HepG2 (cell line): ENCODE results near the gene ASH1L. TPM values are rescaled to one million over a fixed set of nuclear protein-coding genes. Genes with fewer than 3 reads are reported as not detected.

Experiments
- AGO1 ChIP-seq: fragments of 200-400 bp; formaldehyde crosslinking; IDR thresholded peaks from 2 replicates; pipeline ENCODE4 v1.6.1; 2017; ENCODE audit warnings: mild to moderate bottlenecking, low read depth, low read length, moderate library complexity; ENCODE audit not compliant: poor library complexity, severe bottlenecking
- ATF4 ChIP-seq, 2 experiments: fragments of 450-650 bp in 1 of 2; sonication (generic) in 1 of 2; formaldehyde crosslinking; IDR thresholded peaks; 2 replicates each; pipeline versions ENCODE4 v1.5.0 to v1.8.0; 2020 to 2022; ENCODE audit warnings: mild to moderate bottlenecking in 1 of 2, missing genetic modification reagents in 1 of 2
- BCL3 ChIP-seq: sonication (generic); formaldehyde crosslinking; IDR thresholded peaks from 2 replicates; pipeline ENCODE4 v1.5.1; 2020; ENCODE audit warnings: mild to moderate bottlenecking, missing genetic modification reagents, moderate library complexity
- CBFB ChIP-seq: sonication (generic); formaldehyde crosslinking; IDR thresholded peaks from 2 replicates; pipeline ENCODE4 v1.4.0; 2020; ENCODE audit warnings: missing genetic modification reagents
- FLYWCH1 ChIP-seq: sonication (generic); formaldehyde crosslinking; IDR thresholded peaks from 2 replicates; pipeline ENCODE4 v1.8.1; 2023; ENCODE audit warnings: mild to moderate bottlenecking, missing genetic modification reagents
- FOXA3 ChIP-seq: IDR thresholded peaks from 2 replicates; pipeline ENCODE4 v1.6.1; 2016; ENCODE audit warnings: missing genetic modification reagents, missing compliant biosample characterization
- FOXC1 ChIP-seq: sonication (generic); formaldehyde crosslinking; IDR thresholded peaks from 2 replicates; pipeline ENCODE4 v1.8.0; 2022; ENCODE audit warnings: mild to moderate bottlenecking, missing genetic modification reagents, borderline replicate concordance
- HNF1A ChIP-seq, 2 experiments: sonication (generic) in 1 of 2; formaldehyde crosslinking in 1 of 2; IDR thresholded peaks; 2 replicates each; pipeline versions ENCODE4 v1.4.0 to v1.6.1; 2016 to 2020; ENCODE audit warnings: borderline replicate concordance in 1 of 2, low read depth in 1 of 2, mild to moderate bottlenecking in 1 of 2, missing genetic modification reagents in 1 of 2
- HOXA5 ChIP-seq: sonication (generic); formaldehyde crosslinking; IDR thresholded peaks from 2 replicates; pipeline ENCODE4 v1.4.0; 2020; ENCODE audit warnings: missing genetic modification reagents
- KAT7 ChIP-seq: IDR thresholded peaks from 2 replicates; pipeline ENCODE4 v1.6.1; 2018; ENCODE audit warnings: borderline replicate concordance, missing compliant biosample characterization
- KLF6 ChIP-seq: IDR thresholded peaks from 2 replicates; pipeline ENCODE4 v1.8.0; 2016; ENCODE audit warnings: missing biosample characterization, missing genetic modification reagents
- PLSCR1 ChIP-seq: sonication (generic); formaldehyde crosslinking; IDR thresholded peaks from 2 replicates; pipeline ENCODE4 v1.5.0; 2020; ENCODE audit warnings: missing genetic modification reagents, mild to moderate bottlenecking, borderline replicate concordance
- RORA ChIP-seq: sonication (generic); formaldehyde crosslinking; IDR thresholded peaks from 2 replicates; pipeline ENCODE4 v1.5.0; 2020; ENCODE audit warnings: mild to moderate bottlenecking, missing genetic modification reagents, moderate library complexity
- SMARCE1 ChIP-seq: fragments of 450-650 bp; IDR thresholded peaks from 2 replicates; pipeline ENCODE4 v1.6.1; 2017; ENCODE audit warnings: borderline replicate concordance
- ZBTB2 ChIP-seq: sonication (generic); formaldehyde crosslinking; IDR thresholded peaks from 2 replicates; pipeline ENCODE4 v1.8.0; 2022; ENCODE audit warnings: low read depth, missing genetic modification reagents
- ZNF383 ChIP-seq: sonication (generic); formaldehyde crosslinking; IDR thresholded peaks from 2 replicates; pipeline ENCODE4 v1.4.0; 2020; ENCODE audit warnings: missing genetic modification reagents, mild to moderate bottlenecking, borderline replicate concordance
- ZNF530 ChIP-seq: sonication (generic); formaldehyde crosslinking; IDR thresholded peaks from 2 replicates; pipeline ENCODE4 v1.5.0; 2020; ENCODE audit warnings: low read depth, mild to moderate bottlenecking, missing genetic modification reagents
- polyA plus RNA-seq, 8 experiments: library from polyadenylated mRNA; depleted of rRNA in 3 of 8; stranded (reverse) in 7 of 8; unstranded in 1 of 8; fragments of >200 nt; fragmentation: Illumina TruSeq in 4 of 8; extraction: Trizol in 4 of 8; gene quantifications; 2 replicates each; pipeline versions ENCODE4 v1.2.1 to v1.2.3, GENCODE V29; 2011 to 2016; ENCODE audit warnings: low read depth in 4 of 8, missing spikeins in 1 of 8, mixed read lengths in 1 of 8; ENCODE audit not compliant: insufficient read depth in 1 of 8
- total RNA-seq, 5 experiments: library from RNA; depleted of rRNA; stranded (reverse); fragments of >200 nt; fragmentation: Illumina TruSeq; extraction: Trizol; gene quantifications; 2 replicates each; pipeline ENCODE4 v1.2.3, GENCODE V29; 2016; ENCODE audit warnings: low read depth in 1 of 5

The ASH1L gene
- total and polyA plus RNA-seq, 2 of the 13 experiments (the other 11 are each of a cell fraction or from before 2014, with no cell fraction given) = 10.2 to 15.3 TPM

- TF ChIP-seq ZNF530 = no peak
- no peak for TF ChIP-seq FOXC1 (CRISPR knock-in tag)
- TF ChIP-seq FOXA3 (CRISPR knock-in tag) = no peak
- no peak for TF ChIP-seq AGO1
- TF ChIP-seq CBFB (CRISPR knock-in tag) = no peak
- TF ChIP-seq ZNF383 (CRISPR knock-in tag) = no peak; the same call in 1 of the 2 replicates
- no peak for TF ChIP-seq FLYWCH1 (CRISPR knock-in tag)
- no peak for TF ChIP-seq ATF4 (CRISPR knock-in tag; IDR thresholded peaks at IDR 0.05)
- no peak; the same call in 1 of the 2 replicates for TF ChIP-seq BCL3 (CRISPR knock-in tag)
- no peak; the same call in 1 of the 2 replicates for TF ChIP-seq KAT7 (CRISPR knock-in tag)
- TF ChIP-seq SMARCE1 = no peak
- 0 out of 2 replicates have a peak, but pooled peaks have one; percentile 37 for TF ChIP-seq KLF6 (CRISPR knock-in tag)
- TF ChIP-seq RORA (CRISPR knock-in tag) = no peak
- TF ChIP-seq HOXA5 = peak; percentile 45; the same call in 1 of the 2 replicates
- no peak for TF ChIP-seq ZBTB2 (CRISPR knock-in tag)
- peak; percentile 84 for TF ChIP-seq HNF1A (IDR thresholded peaks at IDR 0.05; ENCODE audit: low read depth)
- TF ChIP-seq HNF1A (CRISPR knock-in tag; IDR thresholded peaks at IDR 0.05; ENCODE audit: borderline replicate concordance) = peak; percentile 88; the same call in 1 of the 2 replicates
- TF ChIP-seq PLSCR1 (CRISPR knock-in tag) = no peak
These were observed 258.0 kb downstream of the ASH1L start (continued) for GRCh38 chr1:155304558-155305063.
